Femur (tissue), 1 donor: Measurements from ENCODE around the gene CLEC4D.
A peak's percentile ranks its signal among the peaks of the same experiment; 100 is the strongest.
"Not testable (repeated sequence)": the region's sequence is repeated elsewhere in the genome, so short reads cannot be mapped to it uniquely, and the experiment has no call there.

Experiments
- DNase-seq: peaks from one replicate; pipeline ENCODE4 v3.0.0-alpha.2; 2017

The CLEC4D gene

DNA sequence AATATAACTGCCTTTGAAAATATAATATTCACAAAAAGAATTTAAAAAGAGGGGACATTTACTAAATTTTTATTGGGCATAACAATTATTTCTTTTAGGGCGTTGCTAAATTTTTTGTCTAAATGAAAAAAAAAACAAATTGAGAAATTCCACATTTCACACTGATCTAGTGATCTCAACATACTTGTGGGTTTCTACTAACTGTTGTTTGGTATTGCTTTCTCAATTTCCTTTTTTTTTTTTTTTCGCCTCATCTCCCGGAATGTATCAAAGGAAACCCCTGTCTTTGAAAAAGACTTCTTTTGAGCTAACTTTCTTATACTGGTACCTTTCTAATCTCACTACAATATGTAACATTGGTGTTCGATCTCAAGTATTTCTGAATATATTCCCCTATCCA lies at the start of gene CLEC4D:
Gene CLEC4D, plus strand, starts transcription at position 248 of the 400 bp plus-strand sequence. CDS start 230 bp downstream, outside the sequence.
- DNase-seq, result no peak

DNA sequence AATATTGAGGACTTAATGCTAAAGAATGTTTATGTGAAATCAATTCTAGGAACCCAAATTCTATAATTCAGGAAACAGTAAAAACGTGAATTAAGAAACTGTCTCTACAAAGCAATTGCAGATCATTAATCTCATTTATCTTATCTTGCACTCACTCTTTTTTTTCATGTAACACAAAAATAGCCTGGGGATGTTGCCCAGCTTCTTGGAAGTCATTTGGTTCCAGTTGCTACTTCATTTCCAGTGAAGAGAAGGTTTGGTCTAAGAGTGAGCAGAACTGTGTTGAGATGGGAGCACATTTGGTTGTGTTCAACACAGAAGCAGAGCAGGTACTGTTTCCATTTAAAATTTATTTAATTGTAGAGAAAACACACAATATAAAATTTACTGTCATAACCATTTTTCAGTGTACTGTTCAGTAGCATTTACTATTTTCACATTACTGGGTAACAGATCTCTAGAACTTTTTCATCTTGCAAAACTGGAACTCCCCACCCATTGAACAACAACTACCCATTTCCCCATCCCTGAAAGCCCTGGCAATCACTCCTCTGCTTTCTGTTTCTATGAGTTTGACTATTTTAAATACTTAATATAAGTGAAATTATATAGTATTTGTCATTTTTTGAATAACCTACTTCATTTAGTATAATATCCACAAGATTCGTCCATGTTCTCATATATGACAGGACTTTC lies 47.9 kb upstream of the CLEC4D start:
- DNase-seq, result no peak

DNA sequence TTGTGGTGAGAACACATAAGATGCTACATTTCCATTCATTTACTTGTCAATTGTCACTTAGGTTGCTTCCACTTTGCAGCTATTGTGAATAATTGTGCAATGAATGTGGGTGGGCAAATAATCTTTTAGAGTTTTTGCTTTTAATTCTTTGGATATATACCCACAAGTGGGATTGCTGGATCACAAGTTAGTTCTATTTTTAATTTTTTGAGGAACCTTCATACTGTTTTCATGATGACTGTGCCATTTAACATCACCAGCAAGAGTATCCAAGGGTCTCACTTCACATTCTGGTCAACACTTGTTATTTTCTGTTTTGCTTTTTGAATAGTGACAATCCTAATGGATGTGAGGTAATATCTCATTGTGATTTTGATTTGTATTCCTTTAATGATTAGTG lies 47.1 kb upstream of the CLEC4D start:
- no peak for DNase-seq

DNA sequence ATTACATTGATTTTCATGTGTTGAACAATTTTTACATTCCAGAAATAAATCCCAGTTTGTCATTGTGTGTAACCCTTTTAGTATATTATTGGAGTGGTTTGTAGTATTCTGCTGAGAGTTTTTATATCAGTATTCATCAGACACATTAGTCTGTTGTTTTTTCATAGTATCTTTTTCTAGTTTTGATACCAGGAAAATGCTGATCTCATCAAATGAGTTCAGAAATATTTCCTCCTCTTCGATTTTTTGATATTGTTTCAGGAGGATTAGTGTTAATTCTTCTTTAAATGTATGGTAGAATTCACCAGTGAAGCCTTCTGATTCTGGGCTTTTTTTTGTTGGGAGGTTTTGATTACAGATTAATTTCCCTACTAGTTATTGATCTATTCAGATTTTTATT lies 42.2 kb upstream of the CLEC4D start:
- no peak for DNase-seq

GRCh38 chr12:8475508-8476203 lies 37.6 kb upstream of the CLEC4D start:
- DNase-seq, result no peak

GRCh38 chr12:8482571-8483061 lies 30.7 kb upstream of the CLEC4D start:
- no peak for DNase-seq

- DNase-seq, result no peak
These were observed 30.2 kb upstream of the CLEC4D start for GRCh38 chr12:8483079-8483478.

GRCh38 chr12:8491646-8492530 lies 21.4 kb upstream of the CLEC4D start:
- DNase-seq, result no peak

DNA sequence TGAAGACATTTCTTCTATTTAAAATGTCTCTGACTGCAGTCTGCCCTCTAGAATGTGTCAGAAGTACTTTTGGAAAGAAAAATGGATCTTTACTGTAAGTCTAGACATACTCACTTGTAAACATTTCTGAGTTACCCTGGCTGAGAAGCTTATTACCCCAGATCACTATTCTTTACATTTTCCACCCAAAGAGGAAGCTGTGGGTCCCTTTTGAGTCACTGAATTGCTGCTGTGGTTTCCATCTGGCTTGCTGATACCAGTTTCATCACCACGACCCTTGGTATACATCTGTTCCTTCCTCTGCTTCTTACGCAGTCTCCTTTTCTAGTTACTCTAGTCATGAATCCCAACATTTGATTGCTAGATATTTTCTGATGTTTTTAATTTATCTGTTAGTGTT lies 20.2 kb upstream of the CLEC4D start:
- peak; percentile 31 for DNase-seq

GRCh38 chr12:8495671-8496070 lies 17.6 kb upstream of the CLEC4D start:
- DNase-seq, result not testable (repeated sequence)

DNA sequence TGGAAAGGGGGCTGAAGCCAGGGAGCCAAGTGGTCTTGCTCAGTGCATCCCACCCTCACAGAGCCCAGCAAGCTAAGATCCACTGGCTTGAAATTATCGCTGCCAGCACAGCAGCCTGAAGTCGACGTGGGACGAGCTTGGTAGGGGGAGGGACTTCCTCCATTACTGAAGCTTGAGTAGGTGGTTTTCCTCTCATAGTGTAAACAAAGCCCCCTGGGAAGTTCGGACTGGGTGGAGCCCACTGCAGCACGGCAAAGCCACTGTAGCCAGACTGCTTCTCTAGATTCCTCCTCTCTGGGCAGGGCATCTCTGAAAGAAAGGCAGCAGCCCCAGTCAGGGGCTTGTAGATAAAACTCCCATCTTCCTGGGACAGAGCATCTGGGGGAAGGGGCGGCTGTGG lies 17.2 kb upstream of the CLEC4D start:
- not testable (repeated sequence) for DNase-seq

- DNase-seq, result no peak
These were observed 13.7 kb upstream of the CLEC4D start for GRCh38 chr12:8499616-8500015.

DNA sequence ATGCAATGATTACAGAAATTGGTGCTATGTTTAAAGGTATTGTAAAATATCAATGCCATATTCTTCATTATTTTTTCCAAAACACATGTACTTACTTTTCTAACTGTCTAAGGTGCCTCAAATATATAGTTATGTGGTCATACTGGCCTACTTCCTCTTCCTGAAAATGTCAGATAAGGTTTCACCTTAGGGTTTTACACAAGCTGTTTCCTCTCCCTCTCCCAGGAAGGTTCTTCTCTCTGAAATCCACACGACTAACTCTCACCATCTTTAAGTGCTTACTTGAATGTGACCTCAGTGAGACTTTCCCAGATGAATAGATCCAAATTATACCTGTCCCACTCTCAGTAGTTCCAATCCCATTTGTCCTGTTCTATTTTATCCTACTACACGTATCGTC lies 11.6 kb upstream of the CLEC4D start:
- DNase-seq, result no peak

DNA sequence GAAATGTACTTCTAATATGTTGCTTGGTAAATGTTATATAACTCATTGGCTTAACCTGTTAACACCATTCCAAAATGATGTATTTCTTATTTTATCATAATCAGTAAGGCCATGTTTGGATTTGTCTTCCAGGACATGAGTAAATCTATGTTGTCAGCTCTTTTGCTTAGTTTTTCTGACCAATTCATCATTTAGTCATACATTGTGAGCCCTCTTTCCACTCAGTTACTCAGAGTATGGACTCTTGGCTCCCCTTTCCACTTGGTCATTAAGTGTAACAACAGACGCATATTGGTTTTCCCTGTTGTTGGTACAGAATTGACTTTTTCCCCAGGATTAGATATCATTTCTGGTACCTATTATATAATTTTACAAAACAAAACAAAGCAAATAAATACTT lies 9.0 kb upstream of the CLEC4D start:
- no peak for DNase-seq

DNA sequence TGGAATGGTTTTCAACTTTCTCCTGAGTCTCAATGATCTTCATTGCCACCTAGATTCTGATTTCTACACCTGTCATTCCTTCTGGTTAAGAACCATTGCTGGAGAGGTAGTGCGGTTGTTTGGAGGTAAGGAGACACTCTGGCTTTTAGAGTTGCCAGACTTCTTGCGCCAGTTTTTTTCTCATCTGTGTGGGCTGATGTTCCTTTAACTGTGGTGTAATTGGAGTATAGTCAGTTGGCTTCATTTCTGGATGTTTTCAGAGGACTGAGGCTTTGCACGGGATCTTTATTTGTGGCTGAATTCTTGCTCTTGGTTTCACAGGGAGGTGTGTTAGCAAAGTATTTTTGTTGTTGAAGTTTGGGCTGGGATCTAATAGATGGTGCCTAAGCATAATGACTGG lies 5.7 kb upstream of the CLEC4D start:
- no peak for DNase-seq

GRCh38 chr12:8508223-8508622 lies 5.1 kb upstream of the CLEC4D start:
- no peak for DNase-seq

DNA sequence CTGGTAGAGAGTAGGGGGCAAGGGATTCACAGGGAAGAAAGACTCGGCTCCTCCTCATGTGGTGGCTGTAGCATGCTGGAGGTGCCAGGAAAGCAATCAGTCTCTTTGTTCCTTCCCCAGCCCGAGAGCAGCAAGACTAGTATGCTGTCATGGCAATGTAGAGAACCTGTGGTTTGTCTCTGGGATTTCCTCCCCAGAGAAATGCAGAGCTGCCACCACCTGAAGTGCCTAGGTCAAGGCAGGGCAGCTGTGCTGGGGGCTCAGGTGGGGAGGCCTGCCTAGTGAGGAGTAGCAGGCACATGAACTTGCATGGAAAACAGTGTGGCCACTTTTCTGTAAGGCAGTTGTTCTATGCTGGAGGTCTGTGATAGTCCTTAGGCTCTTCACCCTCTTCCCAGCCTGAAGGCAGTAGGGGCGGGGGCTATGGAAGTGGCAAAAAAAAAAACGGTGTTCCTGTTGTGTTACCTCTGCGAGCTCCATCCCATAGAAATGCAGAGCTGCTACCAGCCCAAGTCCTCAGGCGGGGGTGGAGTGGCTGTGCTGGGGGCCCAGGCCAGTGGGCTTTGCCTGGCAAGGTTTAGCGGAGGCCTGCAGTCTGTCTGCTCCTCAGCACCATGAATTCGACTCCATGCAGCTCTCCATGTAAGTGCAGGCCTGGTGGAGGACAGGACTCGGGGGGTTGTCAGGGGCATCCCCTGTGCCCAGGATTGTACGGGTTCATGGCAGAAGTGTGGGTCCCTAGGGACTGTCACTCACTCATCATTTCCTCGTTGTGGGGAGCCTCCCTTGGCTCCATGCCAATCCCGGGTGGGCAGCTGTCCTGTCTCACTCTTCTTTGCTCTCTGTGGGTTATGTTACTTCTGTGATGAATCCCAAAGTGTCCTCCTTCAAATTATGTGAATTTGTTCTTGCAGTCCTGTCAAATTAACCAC lies 4.1 kb upstream of the CLEC4D start:
- DNase-seq, result peak; percentile 35

DNA sequence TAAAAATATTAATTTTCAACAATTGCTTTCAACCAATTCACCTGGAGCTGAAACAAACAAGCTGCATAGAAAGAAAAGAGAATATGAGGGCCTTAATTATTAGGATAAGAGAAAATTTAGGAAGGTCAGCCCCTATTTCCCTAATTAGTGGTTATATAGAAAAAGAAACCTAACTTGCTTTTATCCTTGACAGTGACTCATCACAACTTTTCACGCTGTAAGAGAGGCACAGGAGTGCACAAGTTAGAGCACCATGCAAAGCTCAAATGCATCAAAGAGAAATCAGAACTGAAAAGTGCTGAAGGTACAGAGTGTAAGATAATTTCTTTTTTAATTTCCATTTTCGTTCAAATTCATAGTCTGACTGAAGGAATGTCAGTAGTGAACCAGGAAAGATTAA lies 4.7 kb downstream of the CLEC4D start:
- no peak for DNase-seq

DNA sequence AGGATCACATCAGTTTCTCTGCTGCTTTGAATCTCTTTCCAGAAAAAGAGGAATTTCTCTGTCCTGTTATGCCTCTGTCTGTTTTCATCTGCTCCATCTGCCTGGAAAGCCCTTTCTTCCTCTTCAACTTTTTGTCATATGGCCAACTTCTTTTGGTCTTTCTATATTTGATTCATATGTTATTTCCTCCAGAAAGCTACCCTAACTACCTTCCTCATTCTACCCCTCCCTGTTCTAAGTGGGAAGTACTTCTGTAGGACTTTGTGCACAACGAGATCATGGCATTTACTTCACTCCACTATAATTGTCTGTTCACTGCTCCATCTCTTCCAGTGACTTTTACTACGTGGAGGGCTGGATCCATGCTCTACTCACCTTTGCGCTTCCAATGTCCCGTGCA lies 5.9 kb downstream of the CLEC4D start:
- no peak for DNase-seq

DNA sequence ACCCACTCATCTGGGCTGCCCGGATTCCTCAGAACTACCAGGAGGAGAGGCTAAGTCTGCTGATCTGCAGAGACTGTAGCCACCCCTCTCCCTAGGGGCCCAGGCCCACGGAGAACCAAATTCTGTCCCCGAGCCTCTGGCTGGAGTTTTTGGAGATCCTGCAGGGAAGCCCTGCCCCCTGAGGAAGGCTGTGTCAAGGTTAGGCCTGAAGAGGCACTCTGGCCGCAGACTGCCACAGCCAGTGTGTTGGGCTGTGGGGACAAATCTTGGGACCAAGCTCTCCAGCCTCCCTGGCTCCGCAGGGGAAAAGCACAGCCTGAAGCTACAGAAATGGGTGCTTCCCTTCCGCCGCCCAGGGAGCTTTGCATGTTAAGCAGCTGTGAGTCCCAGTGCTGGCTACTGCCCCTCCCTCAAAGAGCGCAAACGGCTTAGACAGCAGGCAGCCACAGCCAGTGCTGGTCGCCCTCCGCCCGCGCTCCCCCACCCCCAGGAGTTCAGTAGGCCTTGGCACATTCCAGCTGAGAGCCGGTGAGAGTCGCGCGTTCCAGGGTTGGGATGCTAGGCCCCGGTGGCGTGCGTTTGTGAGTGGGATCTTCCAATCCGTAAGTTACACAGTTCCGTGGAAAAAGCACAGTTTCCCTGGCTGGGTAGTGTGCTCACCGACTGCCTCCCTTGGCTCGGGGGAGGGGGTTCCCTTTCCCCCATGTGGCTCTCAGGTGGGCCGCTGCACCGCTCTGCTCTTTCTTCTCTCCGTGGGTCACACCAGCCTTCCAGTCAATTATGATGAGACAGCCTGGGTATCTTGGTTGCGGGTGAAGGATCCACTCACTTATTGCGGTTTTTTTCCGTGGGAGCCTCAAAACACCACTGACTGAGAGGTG lies 14.2 kb downstream of the CLEC4D start:
- DNase-seq, result no peak

DNA sequence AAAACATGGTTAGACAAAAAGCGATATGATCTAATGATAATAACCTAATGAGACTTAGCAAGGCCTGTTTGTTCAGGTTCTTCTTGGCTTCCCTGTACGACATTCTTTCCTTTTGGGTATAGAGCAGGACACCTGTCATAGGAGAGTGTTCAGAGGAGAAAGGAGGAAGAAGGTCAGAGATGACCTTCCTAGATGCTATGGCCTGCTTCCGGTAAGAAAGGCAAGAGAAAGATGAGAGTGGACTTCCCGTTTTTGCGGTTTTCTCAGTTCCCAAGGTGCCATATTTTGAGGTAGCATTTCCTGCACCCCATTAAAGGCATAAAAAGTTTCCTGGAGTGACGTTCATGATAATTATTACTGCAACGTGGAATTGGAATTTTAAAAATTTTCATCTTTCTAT lies 18.7 kb downstream of the CLEC4D start:
- DNase-seq, result no peak
